IPS DF 6.9 (cell line): ENCODE results near the gene SH2D4B.

Source experiments
- DNase-seq: peaks from one replicate; pipeline ENCODE4 v3.0.0-alpha.2; 2013; ENCODE audit warnings: low read depth, low spot score
- H3K27ac ChIP-seq: one replicate; pipeline ENCODE4 v1.5.1; 2013; ENCODE audit warnings: low read length, control low read depth
- H3K27me3 ChIP-seq: 2 replicates; pipeline ENCODE4 v1.6.1; 2013; ENCODE audit warnings: mild to moderate bottlenecking, low read length; ENCODE audit not compliant: control insufficient read depth, insufficient read depth
- H3K36me3 ChIP-seq: 2 replicates; pipeline ENCODE4 v1.6.1; 2013; ENCODE audit warnings: low read length; ENCODE audit not compliant: control insufficient read depth, insufficient read depth
- H3K4me1 ChIP-seq: 2 replicates; pipeline ENCODE4 v1.6.1; 2013; ENCODE audit warnings: low read length; ENCODE audit not compliant: control insufficient read depth, insufficient read depth
- H3K4me3 ChIP-seq: 2 replicates; pipeline ENCODE4 v1.5.1; 2013; ENCODE audit warnings: mild to moderate bottlenecking, low read length
- H3K9me3 ChIP-seq: 2 replicates; pipeline ENCODE4 v1.6.1; 2013; ENCODE audit warnings: low read length, inconsistent platforms; ENCODE audit not compliant: control insufficient read depth, insufficient read depth
- WGBS: extraction: QIAGEN DNeasy Blood & Tissue Kit; methylation state at CpG from one replicate; pipeline ENCODE4 v1.1.7; 2013; ENCODE audit warnings: mixed read lengths, missing lambda C conversion rate; ENCODE audit not compliant: insufficient read length, insufficient coverage; 5-methylcytosine and 5-hydroxymethylcytosine counted together

The SH2D4B gene

GRCh38 chr10:80504897-80505465 is 32.7 kb upstream of the SH2D4B start:
- H3K4me1 ChIP-seq = peaks cover 6% of the 10 kb centered on the region
- H3K4me3 ChIP-seq = no peak overlapping the region
- H3K9me3 ChIP-seq = no peaks in the 10 kb centered on the region
- peaks cover 6% of the 10 kb centered on the region for H3K36me3 ChIP-seq
- H3K27me3 ChIP-seq = no peaks in the 10 kb centered on the region
- DNase-seq = no peak
- no peak overlapping the region for H3K27ac ChIP-seq
- whole genome bisulfite sequencing = no CpG with 5 or more reads among the region's 5 CpGs

DNA sequence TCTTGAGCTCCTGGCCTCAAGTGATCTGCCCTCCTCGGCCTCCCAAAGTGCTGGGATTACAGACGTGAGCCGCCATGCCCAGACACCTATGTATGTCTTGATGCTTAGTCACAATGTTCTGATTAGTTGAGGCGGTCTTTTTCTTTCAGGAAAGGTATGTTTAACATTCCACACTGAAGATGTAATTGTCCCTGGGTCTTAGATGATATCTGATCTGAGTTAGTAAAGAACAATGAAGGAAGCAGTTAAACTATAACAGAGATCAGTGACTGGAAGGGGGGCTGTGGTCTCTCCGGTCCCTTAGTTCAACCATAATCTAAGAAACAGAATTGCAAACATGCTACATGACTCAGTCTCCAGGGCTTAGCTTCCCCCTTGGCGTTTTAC is 31.5 kb upstream of the SH2D4B start:
- DNase-seq = no peak
- peaks cover 6% of the 10 kb centered on the region for H3K4me1 ChIP-seq
- H3K4me3 ChIP-seq = no peak overlapping the region
- no peak overlapping the region for H3K27ac ChIP-seq
- H3K27me3 ChIP-seq = no peaks in the 10 kb centered on the region
- H3K36me3 ChIP-seq = peaks cover 6% of the 10 kb centered on the region
- WGBS = no CpG with 5 or more reads among the region's 6 CpGs
- H3K9me3 ChIP-seq = no peaks in the 10 kb centered on the region

DNA sequence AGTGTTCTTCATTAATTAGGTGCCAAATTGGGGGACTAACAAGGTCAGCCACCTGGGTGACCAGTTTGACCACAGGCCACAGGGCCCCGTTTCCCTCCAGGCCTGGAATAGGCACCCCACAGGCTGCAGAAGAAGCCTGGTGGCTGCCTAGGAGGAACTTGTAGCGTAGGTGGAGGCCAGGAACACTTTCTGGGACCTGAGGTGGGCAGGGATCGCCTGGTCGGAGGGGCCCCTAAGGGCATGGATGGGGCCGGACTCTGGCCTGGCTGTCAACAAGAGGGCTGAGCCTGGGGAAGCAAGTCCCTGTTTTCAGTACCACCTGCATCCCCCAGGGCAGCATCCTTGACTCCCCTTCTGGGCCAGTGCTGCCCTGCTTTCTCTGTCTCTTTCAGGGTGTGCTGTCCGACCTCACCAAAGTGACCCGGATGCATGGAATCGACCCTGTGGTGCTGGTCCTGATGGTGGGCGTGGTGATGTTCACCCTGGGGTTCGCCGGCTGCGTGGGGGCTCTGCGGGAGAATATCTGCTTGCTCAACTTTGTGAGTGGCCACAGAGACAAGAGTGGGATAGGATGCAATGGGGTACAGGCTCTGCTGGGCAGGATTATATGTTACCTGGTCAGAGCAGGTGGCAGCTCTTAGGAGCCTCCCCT is 30.7 kb upstream of the SH2D4B start:
- no peak overlapping the region for H3K4me3 ChIP-seq
- H3K27ac ChIP-seq = no peak overlapping the region
- H3K36me3 ChIP-seq = peaks cover 7% of the 10 kb centered on the region
- H3K4me1 ChIP-seq = peaks cover 6% of the 10 kb centered on the region
- no CpG with 5 or more reads among the region's 13 CpGs for WGBS
- no peaks in the 10 kb centered on the region for H3K9me3 ChIP-seq
- H3K27me3 ChIP-seq = no peaks in the 10 kb centered on the region
- no peak for DNase-seq

- WGBS = no CpG with 5 or more reads among the region's 8 CpGs
- Histone ChIP-seq H3K36me3 (peaks cover 13% of the 10 kb centered on the region), H3K4me3 (no peak overlapping the region), H3K27ac (no peak overlapping the region), H3K27me3 (no peaks in the 10 kb centered on the region), H3K9me3 (no peaks in the 10 kb centered on the region), H3K4me1 (peaks cover 1% of the 10 kb centered on the region; the same call in 1 of the 2 replicates)
- DNase-seq = no peak
Measured at GRCh38 chr10:80509108-80509402, 28.6 kb upstream of the SH2D4B start.

- no peaks in the 10 kb centered on the region for H3K27me3 ChIP-seq
- H3K36me3 ChIP-seq = peaks cover 17% of the 10 kb centered on the region
- H3K4me1 ChIP-seq = no peaks in the 10 kb centered on the region; the same call in 1 of the 2 replicates
- WGBS = no CpG with 5 or more reads among the region's 18 CpGs
- DNase-seq = no peak
- H3K4me3 ChIP-seq = no peak overlapping the region
- no peaks in the 10 kb centered on the region for H3K9me3 ChIP-seq
- H3K27ac ChIP-seq = no peak overlapping the region
Measured at GRCh38 chr10:80509403-80510161, 28.1 kb upstream of the SH2D4B start.

DNA sequence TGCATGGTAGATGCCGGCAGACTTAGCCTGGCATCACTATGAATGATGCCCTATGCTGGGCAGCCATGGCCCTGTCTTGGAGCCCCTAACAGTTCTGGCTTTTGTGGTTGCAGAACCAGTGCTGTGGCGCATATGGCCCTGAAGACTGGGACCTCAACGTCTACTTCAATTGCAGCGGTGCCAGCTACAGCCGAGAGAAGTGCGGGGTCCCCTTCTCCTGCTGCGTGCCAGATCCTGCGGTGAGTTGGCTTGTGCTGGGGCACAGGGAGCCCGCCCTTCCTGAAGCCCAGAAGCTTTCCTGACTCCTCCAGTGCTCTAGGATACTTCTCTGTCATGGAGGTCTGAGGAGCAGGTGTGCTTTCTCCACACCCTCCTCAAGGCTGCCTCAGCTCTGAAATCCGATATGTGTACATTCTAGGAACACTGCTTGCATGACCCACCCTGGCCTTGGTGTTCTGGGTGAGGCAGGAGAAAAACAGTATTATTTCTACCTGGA is 25.6 kb upstream of the SH2D4B start:
- WGBS = no CpG with 5 or more reads among the region's 10 CpGs
- DNase-seq = no peak
- no peaks in the 10 kb centered on the region; the same call in 1 of the 2 replicates for H3K4me1 ChIP-seq

GRCh38 chr10:80513106-80513505 is 24.6 kb upstream of the SH2D4B start:
- no peak for DNase-seq
- Histone ChIP-seq H3K27me3 (no peaks in the 10 kb centered on the region), H3K4me1 (no peaks in the 10 kb centered on the region; the same call in 1 of the 2 replicates), H3K4me3 (no peak overlapping the region), H3K36me3 (peaks cover 25% of the 10 kb centered on the region), H3K9me3 (no peaks in the 10 kb centered on the region), H3K27ac (no peak overlapping the region)
- no CpG with 5 or more reads among the region's 6 CpGs for WGBS

More for the DNA sequence above, 25.6 kb upstream of the SH2D4B start:
- H3K4me3 ChIP-seq = no peak overlapping the region
- H3K27ac ChIP-seq = no peak overlapping the region
- H3K36me3 ChIP-seq = peaks cover 22% of the 10 kb centered on the region
- no peaks in the 10 kb centered on the region for H3K27me3 ChIP-seq
- no peaks in the 10 kb centered on the region for H3K9me3 ChIP-seq

GRCh38 chr10:80515511-80515910 is 22.2 kb upstream of the SH2D4B start:
- no peak for DNase-seq
- no peak overlapping the region for H3K4me3 ChIP-seq
- no peaks in the 10 kb centered on the region for H3K4me1 ChIP-seq
- no CpG with 5 or more reads among the region's 5 CpGs for WGBS
- no peaks in the 10 kb centered on the region for H3K9me3 ChIP-seq
- no peaks in the 10 kb centered on the region for H3K27me3 ChIP-seq
- peaks cover 23% of the 10 kb centered on the region for H3K36me3 ChIP-seq
- H3K27ac ChIP-seq = no peak overlapping the region

- H3K36me3 ChIP-seq = peaks cover 23% of the 10 kb centered on the region
- H3K4me1 ChIP-seq = no peaks in the 10 kb centered on the region
- H3K9me3 ChIP-seq = no peaks in the 10 kb centered on the region
- DNase-seq = no peak
- H3K27me3 ChIP-seq = no peaks in the 10 kb centered on the region
- H3K27ac ChIP-seq = no peak overlapping the region
- H3K4me3 ChIP-seq = no peak overlapping the region
- WGBS = no CpG with 5 or more reads among the region's 12 CpGs
Measured at GRCh38 chr10:80515941-80516340, 21.8 kb upstream of the SH2D4B start.

DNA sequence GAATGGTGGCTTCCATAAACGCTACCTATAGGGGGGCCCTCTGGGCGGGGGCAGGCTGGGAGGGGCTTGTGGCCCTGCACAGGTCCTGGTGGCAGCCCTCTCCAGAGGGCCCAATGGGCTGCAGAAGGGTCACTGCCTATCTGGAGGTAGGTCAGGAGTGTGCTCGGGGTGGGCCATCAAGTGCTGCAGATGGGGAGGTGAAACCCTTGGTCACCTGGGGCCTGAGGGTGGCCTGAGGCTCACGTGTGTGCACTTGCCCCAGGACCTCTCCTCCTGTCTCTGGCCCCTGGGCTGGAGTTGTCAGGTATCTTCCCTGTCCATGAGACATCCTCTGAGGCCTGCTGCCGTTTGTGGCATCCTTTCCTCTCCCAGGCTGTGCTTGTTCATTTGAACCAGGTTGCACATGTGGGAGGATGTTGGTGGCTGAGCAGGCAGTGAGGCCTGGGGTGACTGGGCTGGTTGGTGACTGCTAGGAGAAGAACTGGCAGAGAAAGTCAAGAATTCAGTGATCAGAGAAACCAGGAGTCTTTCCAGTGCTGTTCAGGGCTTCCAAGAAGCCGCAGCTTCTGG is 21.1 kb upstream of the SH2D4B start:
- no peak overlapping the region for H3K27ac ChIP-seq
- H3K36me3 ChIP-seq = peaks cover 23% of the 10 kb centered on the region
- H3K9me3 ChIP-seq = no peaks in the 10 kb centered on the region
- no peak overlapping the region for H3K4me3 ChIP-seq
- H3K27me3 ChIP-seq = no peaks in the 10 kb centered on the region
- no peak for DNase-seq
- no CpG with 5 or more reads among the region's 6 CpGs for WGBS
- no peaks in the 10 kb centered on the region for H3K4me1 ChIP-seq
